A673 (cell line): ENCODE data around the gene DIPK1A. TPM values are rescaled to one million over a fixed set of nuclear protein-coding genes. Genes with fewer than 3 reads are reported as not detected.

Experiments used
- BruUV-seq: library from RNA; stranded (reverse); fragments of 400-500 nt; replicated peaks from 2 replicates; lab custom pipeline; 2021; lab: Mats Ljungman, UMichigan
- CTCF ChIA-PET: fragments of 300-600 bp; sonication (Branson Sonifier 250); formaldehyde crosslinking; loops from one replicate; lab custom pipeline; 2022; ENCODE audit warnings: antibody characterized with exemption; lab: Charles Lee
- POLR2A ChIA-PET: fragments of 300-600 bp; sonication (Branson Sonifier 250); formaldehyde crosslinking; loops from one replicate; lab custom pipeline; 2022; ENCODE audit warnings: antibody characterized with exemption; ENCODE audit not compliant: low non-redundant PET; lab: Charles Lee
- DNase-seq: peaks from one replicate; pipeline ENCODE4 v3.0.0-alpha.2; 2015; ENCODE audit warnings: low spot score
- H3K27ac ChIP-seq: fragments of 200-600 bp; sonication (generic); 2 replicates; pipeline ENCODE4 v1.5.1; 2016; ENCODE audit warnings: mixed run types, low read depth, mild to moderate bottlenecking, mixed read lengths, antibody characterized with exemption, low read length; ENCODE audit not compliant: poor library complexity, severe bottlenecking
- H3K27me3 ChIP-seq: fragments of 200-600 bp; sonication (generic); replicated peaks from 2 replicates; pipeline ENCODE4 v1.6.1; 2017; ENCODE audit warnings: mixed run types, low read depth, mild to moderate bottlenecking, mixed read lengths, antibody characterized with exemption, low read length; ENCODE audit not compliant: insufficient read depth, poor library complexity
- H3K36me3 ChIP-seq: fragments of 200-600 bp; sonication (generic); 2 replicates; pipeline ENCODE4 v1.6.1; 2016; ENCODE audit warnings: mixed run types, mild to moderate bottlenecking, mixed read lengths, antibody characterized with exemption, low read length; ENCODE audit not compliant: insufficient read depth, poor library complexity, severe bottlenecking
- H3K4me1 ChIP-seq: fragments of 200-600 bp; sonication (generic); 2 replicates; pipeline ENCODE4 v1.6.1; 2017; ENCODE audit warnings: mixed run types, mild to moderate bottlenecking, mixed read lengths, antibody characterized with exemption, low read length; ENCODE audit not compliant: insufficient read depth, poor library complexity, severe bottlenecking
- H3K4me3 ChIP-seq: fragments of 200-600 bp; sonication (generic); 2 replicates; pipeline ENCODE4 v1.5.1; 2016; ENCODE audit warnings: low read depth, mixed run types, mild to moderate bottlenecking, mixed read lengths, low read length; ENCODE audit not compliant: poor library complexity, severe bottlenecking
- H3K9me3 ChIP-seq: fragments of 200-600 bp; sonication (generic); 2 replicates; pipeline ENCODE4 v1.6.1; 2016; ENCODE audit warnings: mixed run types, low read depth, mild to moderate bottlenecking, mixed read lengths, antibody characterized with exemption, low read length; ENCODE audit not compliant: poor library complexity, severe bottlenecking
- EZH2 ChIP-seq: fragments of 200-600 bp; sonication (generic); IDR thresholded peaks from 2 replicates; pipeline ENCODE4 v1.6.1; 2017; ENCODE audit warnings: borderline replicate concordance, low read depth, mild to moderate bottlenecking, mixed read lengths, antibody characterized with exemption, low read length; ENCODE audit not compliant: poor library complexity, severe bottlenecking
- intact Hi-C: fragments of 100-400 bp; cut with micrococcal nuclease; formaldehyde crosslinking; loops from one replicate; pipeline ENCODE4 v1.10.0; 2022; ENCODE audit not compliant: unreplicated experiment
- total RNA-seq: library from RNA; stranded (reverse); gene quantifications from 2 replicates; pipeline ENCODE4 v1.2.3, GENCODE V29; 2021
- TF ChIP-seq, protein P1 (sequence below): fragments of 300-800, 200-600 bp; sonication (generic); conservative IDR thresholded peaks from 2 replicates; pipeline ENCODE4 v1.5.1; 2017; ENCODE audit warnings: low read depth, mild to moderate bottlenecking, antibody characterized with exemption, low read length, moderate library complexity, mixed read lengths

The DIPK1A gene
- total RNA-seq, 1 experiment from 2014 or later, result 10.9 TPM

DNA sequence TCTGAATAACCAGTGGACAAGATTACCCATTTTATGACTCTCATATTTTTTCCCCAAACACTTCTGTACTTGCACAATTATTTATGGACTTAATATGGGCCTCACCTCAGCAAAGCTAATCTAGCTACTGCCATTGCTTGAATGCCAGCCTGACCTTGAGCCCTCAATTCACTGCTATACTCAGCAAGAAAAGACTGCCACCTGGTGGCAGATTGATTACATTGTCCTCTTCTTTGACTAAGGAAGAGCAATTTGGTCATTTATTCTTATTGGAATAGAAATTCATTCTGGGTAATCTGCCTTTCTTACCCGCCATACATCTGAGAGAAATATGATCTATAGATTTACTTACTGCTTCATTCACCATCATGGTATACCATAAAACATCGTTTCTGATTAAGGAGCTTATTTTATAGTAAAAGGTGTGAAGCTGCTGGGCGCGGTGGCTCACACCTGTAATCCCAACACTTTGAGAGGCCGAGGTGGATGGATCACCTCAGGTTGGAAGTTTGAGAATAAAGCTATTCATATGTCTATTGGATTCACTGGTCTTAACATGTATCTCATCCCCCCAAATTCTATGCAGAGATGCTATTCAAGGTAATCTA is 32.9 kb upstream of the DIPK1A start:
- BruUV-seq, result no TSS peak
- Histone ChIP-seq H3K4me3 (no peak overlapping the region), H3K36me3 (no peaks in the 10 kb centered on the region), H3K4me1 (peaks cover 9% of the 10 kb centered on the region), H3K27ac (no peak overlapping the region), H3K9me3 (no peaks in the 10 kb centered on the region), H3K27me3 (no peaks in the 10 kb centered on the region)
- TF ChIP-seq EZH2, result no peak
- TF ChIP-seq, protein P1, sequence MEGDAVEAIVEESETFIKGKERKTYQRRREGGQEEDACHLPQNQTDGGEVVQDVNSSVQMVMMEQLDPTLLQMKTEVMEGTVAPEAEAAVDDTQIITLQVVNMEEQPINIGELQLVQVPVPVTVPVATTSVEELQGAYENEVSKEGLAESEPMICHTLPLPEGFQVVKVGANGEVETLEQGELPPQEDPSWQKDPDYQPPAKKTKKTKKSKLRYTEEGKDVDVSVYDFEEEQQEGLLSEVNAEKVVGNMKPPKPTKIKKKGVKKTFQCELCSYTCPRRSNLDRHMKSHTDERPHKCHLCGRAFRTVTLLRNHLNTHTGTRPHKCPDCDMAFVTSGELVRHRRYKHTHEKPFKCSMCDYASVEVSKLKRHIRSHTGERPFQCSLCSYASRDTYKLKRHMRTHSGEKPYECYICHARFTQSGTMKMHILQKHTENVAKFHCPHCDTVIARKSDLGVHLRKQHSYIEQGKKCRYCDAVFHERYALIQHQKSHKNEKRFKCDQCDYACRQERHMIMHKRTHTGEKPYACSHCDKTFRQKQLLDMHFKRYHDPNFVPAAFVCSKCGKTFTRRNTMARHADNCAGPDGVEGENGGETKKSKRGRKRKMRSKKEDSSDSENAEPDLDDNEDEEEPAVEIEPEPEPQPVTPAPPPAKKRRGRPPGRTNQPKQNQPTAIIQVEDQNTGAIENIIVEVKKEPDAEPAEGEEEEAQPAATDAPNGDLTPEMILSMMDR, result peak; percentile 84
- ChIA-PET POLR2A (no interaction called here), CTCF (interaction anchor here (0.8 to 2.0 kb wide), 9 partner anchors 26 to 140 kb away, joined by 3 to 22 read pairs (median 4); no protein-coding TSS in a partner anchor)
- intact Hi-C loops, result loop anchor here (1.0 kb wide), 1 partner anchor 135 kb away; no protein-coding TSS in a partner anchor
- DNase-seq, result peak; percentile 91

DNA sequence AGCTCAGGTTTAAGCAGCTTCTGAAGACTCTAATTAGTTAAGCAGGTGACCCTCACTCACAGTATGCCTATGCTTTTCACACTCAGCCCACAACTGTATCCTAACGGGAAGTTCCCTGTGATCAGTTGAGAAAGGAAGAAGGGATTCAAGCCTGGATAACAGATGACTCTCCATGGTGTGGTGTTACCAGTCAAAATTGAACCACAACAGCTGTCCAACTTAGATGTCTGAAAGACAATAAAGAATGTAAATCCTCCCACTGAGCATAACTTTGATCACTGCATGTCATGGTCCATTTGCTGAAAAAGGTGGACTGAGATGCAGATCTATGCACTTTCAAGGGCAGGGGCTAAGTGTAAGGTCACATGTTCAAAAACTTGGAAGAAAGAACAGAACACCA is 32.3 kb upstream of the DIPK1A start:
- BruUV-seq, result no TSS peak
- DNase-seq, result no peak
- Histone ChIP-seq H3K27me3 (no peaks in the 10 kb centered on the region), H3K36me3 (no peaks in the 10 kb centered on the region), H3K4me3 (no peak overlapping the region), H3K4me1 (peaks cover 9% of the 10 kb centered on the region), H3K27ac (no peak overlapping the region), H3K9me3 (no peaks in the 10 kb centered on the region)
- ChIA-PET POLR2A (no interaction called here), CTCF (interaction anchor here (0.8 to 2.0 kb wide), 9 partner anchors 25 to 139 kb away, joined by 3 to 22 read pairs (median 4); no protein-coding TSS in a partner anchor)
- intact Hi-C loops, result no loop called here
- TF ChIP-seq EZH2, result no peak
- TF ChIP-seq, protein P1, result no peak

DNA sequence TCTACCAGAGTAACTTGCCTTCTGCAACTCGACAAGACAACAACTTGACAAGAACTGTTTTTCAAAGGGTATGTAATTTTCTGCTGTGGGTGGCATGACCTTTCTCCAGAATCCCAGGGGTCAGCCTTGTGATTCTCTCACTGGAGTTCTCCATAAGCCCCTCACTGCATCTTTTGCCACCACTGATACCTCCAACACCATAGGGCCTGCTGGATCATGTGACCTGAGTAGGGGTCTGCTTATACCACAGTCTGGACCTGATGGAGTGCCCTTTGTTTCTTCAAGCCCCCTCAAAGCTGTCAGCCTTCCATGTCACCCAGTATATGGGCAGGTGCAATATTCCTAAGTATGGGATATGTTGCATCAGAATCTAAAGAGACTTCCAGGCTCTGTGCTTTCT is 31.6 kb upstream of the DIPK1A start:
- CTCF ChIA-PET, result no interaction called here
- BruUV-seq, result no TSS peak
- POLR2A ChIA-PET, result no interaction called here

DNA sequence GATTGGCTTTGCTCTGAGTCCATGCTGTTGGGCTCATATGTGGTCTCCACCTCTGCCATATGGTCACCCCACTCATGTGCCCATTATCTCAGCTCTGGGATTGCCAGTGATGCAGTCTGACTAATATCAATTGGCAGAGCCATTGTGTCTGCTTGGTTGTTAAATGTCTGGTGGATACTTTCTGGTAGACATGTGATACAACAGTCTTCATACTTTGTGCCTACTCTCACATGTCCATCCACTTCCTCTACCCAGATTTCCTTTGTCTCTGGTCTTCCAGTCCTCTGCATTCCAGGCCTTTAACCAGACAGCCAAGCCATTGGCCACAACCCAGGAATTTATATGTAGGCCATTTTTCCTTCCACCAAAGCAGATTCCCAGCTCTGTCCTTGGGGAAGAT is 30.8 kb upstream of the DIPK1A start:
- POLR2A ChIA-PET, result no interaction called here
- CTCF ChIA-PET, result no interaction called here

More for the DNA sequence above, 31.6 kb upstream of the DIPK1A start:
- no peak for TF ChIP-seq EZH2
- Histone ChIP-seq H3K9me3 (no peaks in the 10 kb centered on the region), H3K27ac (no peak overlapping the region), H3K27me3 (no peaks in the 10 kb centered on the region), H3K36me3 (no peaks in the 10 kb centered on the region), H3K4me1 (peaks cover 9% of the 10 kb centered on the region), H3K4me3 (no peak overlapping the region)
- intact Hi-C loops, result no loop called here
- no peak for DNase-seq

More for the DNA sequence above, 30.8 kb upstream of the DIPK1A start:
- no TSS peak for BruUV-seq
- peaks cover 6% of the 10 kb centered on the region for H3K4me1 ChIP-seq
- H3K27me3 ChIP-seq, result no peaks in the 10 kb centered on the region
- H3K27ac ChIP-seq, result no peak overlapping the region
- no peak for DNase-seq
- no peak for TF ChIP-seq EZH2
- TF ChIP-seq, protein P1, result no peak
- H3K36me3 ChIP-seq, result no peaks in the 10 kb centered on the region
- intact Hi-C loops, result no loop called here
- no peak overlapping the region for H3K4me3 ChIP-seq
- H3K9me3 ChIP-seq, result no peaks in the 10 kb centered on the region
